ENCODE measurements around the gene RNF13. TPM values are rescaled to one million over a fixed set of nuclear protein-coding genes. Genes with fewer than 3 reads are reported as not detected.
"Not testable (repeated sequence)": the region's sequence is repeated elsewhere in the genome, so short reads cannot be mapped to it uniquely, and the experiment has no call there.

The RNF13 gene
- total RNA-seq, 1 donor from 2014 or later = 27.1 TPM

- no peak for DNase-seq (ENCODE audit: low read depth)
- TF ChIP-seq CTCF (conservative IDR thresholded peaks at IDR 0.05; ENCODE audit: low read depth, low read length) = no peak
- no peak overlapping the region for H3K4me3 ChIP-seq (ENCODE audit: low read depth, low read length)
Observed at GRCh38 chr3:149832086-149832485, 19.1 kb downstream of the RNF13 start.

- no peak for TF ChIP-seq CTCF (conservative IDR thresholded peaks at IDR 0.05; ENCODE audit: low read depth, low read length)
- DNase-seq (ENCODE audit: low read depth) = no peak
- no peak overlapping the region for H3K4me3 ChIP-seq (ENCODE audit: low read depth, low read length)
Observed at GRCh38 chr3:149833241-149833640, 20.2 kb downstream of the RNF13 start.

- not testable (repeated sequence) for DNase-seq (ENCODE audit: low read depth)
Observed at GRCh38 chr3:149838491-149838890, 25.5 kb downstream of the RNF13 start.

GRCh38 chr3:149839469-149839868 lies 26.5 kb downstream of the RNF13 start:
- H3K4me3 ChIP-seq (ENCODE audit: low read depth, low read length); DNase-seq (ENCODE audit: low read depth): not testable (repeated sequence)

More at GRCh38 chr3:149838491-149838890, 25.5 kb downstream of the RNF13 start:
- not testable (repeated sequence) for H3K4me3 ChIP-seq (ENCODE audit: low read depth, low read length)

- DNase-seq (ENCODE audit: low read depth) = no peak
- no peak overlapping the region for H3K4me3 ChIP-seq (ENCODE audit: low read depth, low read length)
- no peak for TF ChIP-seq CTCF (conservative IDR thresholded peaks at IDR 0.05; ENCODE audit: low read depth, low read length)
Observed at GRCh38 chr3:149839896-149840295, 26.9 kb downstream of the RNF13 start.

- TF ChIP-seq CTCF (conservative IDR thresholded peaks at IDR 0.05; ENCODE audit: low read depth, low read length) = no peak
- DNase-seq (ENCODE audit: low read depth) = no peak
- no peak overlapping the region for H3K4me3 ChIP-seq (ENCODE audit: low read depth, low read length)
Observed at GRCh38 chr3:149843502-149843901, 30.5 kb downstream of the RNF13 start.

- no peak overlapping the region for H3K4me3 ChIP-seq (ENCODE audit: low read depth, low read length)
- no peak for DNase-seq (ENCODE audit: low read depth)
- no peak for TF ChIP-seq CTCF (conservative IDR thresholded peaks at IDR 0.05; ENCODE audit: low read depth, low read length)
Observed at GRCh38 chr3:149844091-149844490, 31.1 kb downstream of the RNF13 start.

- DNase-seq (ENCODE audit: low read depth) = no peak
- H3K4me3 ChIP-seq (ENCODE audit: low read depth, low read length) = no peak overlapping the region
- no peak for TF ChIP-seq CTCF (conservative IDR thresholded peaks at IDR 0.05; ENCODE audit: low read depth, low read length)
Observed at GRCh38 chr3:149845570-149846244, 32.7 kb downstream of the RNF13 start.

Measured in epithelial cell of proximal tubule (primary cell).